Left lobe of liver (tissue), 2 donors: ENCODE data around the gene LIPT2. TPM values are rescaled to one million over a fixed set of nuclear protein-coding genes. Genes with fewer than 3 reads are reported as not detected.

ENCODE experiments used
- ATAC-seq: fragments of 200-7000 bp; cut with Tn5 transposase; one replicate; pipeline ENCODE4 v1.9.1; 2020; ENCODE audit warnings: mild to moderate bottlenecking, moderate library complexity
- DNase-seq: peaks from one replicate; pipeline ENCODE4 v3.0.0-alpha.2; 2020; ENCODE audit warnings: low spot score
- total RNA-seq: library from RNA; stranded (reverse); gene quantifications from one replicate; pipeline ENCODE4 v1.2.1, GENCODE V29; 2021
- donor health status: DM: no; HTN: no; CAD: no; lungs with moderate emphysema.
- donor health status: DM: no; HTN: yes; CAD: no.

The LIPT2 gene
- total RNA-seq, 1 donor from 2014 or later: 2.7 TPM

- ATAC-seq: peak; percentile 80
- DNase-seq: no peak
Measured at GRCh38 chr11:74466916-74467885, 26.3 kb downstream of the LIPT2 start, which contains the start of gene KCNE3. Gene KCNE3 (minus strand): TSS chr11:74467549. CDS start chr11:74457563, 9,986 bp downstream.

DNA sequence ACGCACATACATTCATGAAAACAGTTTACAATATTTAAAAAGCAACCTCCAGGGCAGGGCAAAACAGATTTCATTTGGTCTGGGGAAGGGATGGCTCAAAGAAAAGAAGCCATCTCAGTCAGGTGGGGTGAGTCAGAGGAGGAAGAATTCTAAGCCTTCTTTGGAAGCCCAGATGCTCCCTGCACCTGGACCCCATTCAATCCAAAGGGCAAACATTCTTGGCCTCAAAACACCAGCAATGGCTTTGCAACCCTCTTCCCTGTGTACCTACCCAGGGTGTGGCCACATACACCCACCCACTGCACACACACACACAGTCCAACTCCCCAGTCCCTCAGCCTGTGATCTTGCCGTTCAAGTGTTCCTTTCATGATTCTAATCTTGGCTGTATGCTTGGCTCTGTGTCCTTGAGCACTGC lies 28.2 kb downstream of the LIPT2 start:
- DNase-seq (no peak), ATAC-seq (no peak)

GRCh38 chr11:74464746-74465145 lies 28.8 kb downstream of the LIPT2 start:
- ATAC-seq: no peak
- DNase-seq: no peak

DNA sequence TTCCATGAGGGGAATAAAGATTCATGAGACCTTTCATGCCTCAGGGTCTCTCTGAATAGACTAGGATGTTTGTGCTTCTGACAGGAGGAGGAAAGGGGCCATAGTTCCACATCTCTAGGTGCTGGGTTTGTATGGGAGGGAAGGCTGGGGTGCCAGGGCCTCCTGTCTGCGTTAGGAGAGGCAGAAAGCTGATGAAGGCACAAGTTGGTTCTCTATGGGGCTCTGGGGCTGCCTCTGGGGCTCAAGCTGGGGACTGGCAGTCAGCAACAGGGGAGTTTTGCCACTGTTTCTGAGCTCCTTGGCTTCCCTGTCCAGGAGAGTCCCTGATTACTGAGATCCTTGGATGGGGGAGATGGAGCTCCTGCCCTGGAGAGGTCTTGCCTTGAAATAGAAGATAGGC lies 30.3 kb downstream of the LIPT2 start:
- ATAC-seq: no peak
- no peak for DNase-seq

- ATAC-seq (no peak), DNase-seq (no peak)
Measured at GRCh38 chr11:74462631-74463030, 30.9 kb downstream of the LIPT2 start.

- peak; percentile 82 for DNase-seq
Measured at GRCh38 chr11:74462009-74462408, 31.5 kb downstream of the LIPT2 start.

DNA sequence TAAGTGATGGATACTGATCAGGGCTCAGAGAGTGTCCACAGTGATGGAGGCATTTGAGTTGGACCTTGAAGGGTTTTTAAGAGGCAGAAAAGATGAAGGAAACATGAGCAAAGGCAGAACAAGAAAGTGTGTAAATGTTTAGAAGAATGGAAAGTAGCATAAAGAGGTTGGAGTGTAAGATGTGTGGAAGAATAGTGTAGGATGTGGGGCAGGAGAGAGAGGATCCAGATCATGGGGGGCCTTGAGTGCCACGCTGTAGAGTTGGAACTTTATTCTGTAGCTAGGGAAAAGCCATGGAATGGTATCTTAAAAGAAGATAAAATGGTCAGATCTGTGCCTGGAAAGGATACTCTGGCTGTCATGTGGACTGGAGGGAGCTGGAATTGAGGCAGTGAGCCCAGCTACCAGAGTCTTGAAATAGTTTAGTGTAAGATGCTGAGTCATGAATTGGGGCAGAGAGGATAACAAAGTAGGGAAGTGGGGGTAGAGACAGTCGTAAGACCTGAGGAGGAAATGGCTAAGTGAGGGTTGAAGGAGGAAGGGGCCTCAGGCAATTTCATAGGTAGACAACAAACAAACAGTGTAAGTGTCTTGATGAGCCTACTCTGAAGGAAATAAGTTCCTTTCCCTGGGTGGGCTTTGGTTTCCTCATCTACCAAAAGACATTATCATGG lies 32.9 kb downstream of the LIPT2 start:
- DNase-seq (no peak), ATAC-seq (peak; percentile 10)

More at GRCh38 chr11:74462009-74462408, 31.5 kb downstream of the LIPT2 start:
- peak; percentile 96 for ATAC-seq

DNA sequence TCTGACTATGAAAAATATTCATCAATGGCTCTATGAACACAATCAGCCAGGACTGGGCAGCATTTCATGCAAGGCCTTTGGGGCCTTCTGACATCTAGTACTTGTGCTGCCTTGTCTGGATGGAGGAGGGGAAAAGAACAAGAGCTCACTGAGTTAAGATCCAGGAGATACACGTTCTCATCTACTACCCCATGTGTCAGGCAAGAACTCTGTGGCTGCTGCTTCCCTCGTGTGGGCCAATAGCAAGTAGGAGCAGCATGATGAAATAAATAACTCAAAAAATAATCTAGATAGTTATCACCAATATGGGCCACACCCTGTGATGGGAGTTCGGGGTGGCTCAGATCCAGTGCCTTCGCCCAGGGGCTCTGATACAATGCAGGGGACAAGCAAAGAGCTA lies 33.5 kb downstream of the LIPT2 start:
- ATAC-seq (no peak), DNase-seq (no peak)

GRCh38 chr11:74459584-74459983 lies 33.9 kb downstream of the LIPT2 start:
- no peak for DNase-seq
- ATAC-seq: no peak

- no peak for ATAC-seq
- no peak for DNase-seq
Measured at GRCh38 chr11:74457356-74457755, 36.2 kb downstream of the LIPT2 start.

DNA sequence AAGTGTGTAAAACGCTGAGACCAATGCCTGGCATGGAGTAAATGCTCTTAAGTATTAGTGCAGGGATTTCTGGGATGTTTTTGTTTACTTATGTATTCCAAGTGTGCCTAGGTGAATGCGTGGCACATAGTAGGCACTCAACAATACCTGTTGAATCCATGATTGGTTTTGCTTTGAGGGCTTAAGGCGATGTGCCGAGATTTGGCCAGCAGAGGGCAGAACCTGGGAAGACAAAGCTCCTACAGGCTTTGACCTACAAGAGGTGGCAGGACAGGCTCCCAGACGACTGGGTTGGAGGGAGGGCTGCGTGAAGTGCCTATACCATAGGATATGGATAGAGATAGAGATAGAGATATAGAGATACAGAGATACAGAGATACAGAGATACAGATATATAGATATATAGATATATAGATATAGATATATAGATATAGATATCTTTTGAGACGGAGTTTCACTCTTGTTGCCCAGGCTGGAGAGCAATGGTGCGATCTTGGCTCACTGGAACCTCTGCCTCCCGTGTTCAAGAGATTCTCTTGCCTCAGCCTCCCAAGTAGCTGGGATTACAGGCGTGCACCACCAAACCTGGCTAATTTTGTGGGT lies 40.0 kb downstream of the LIPT2 start:
- DNase-seq (peak; percentile 71), ATAC-seq (peak; percentile 86)

DNA sequence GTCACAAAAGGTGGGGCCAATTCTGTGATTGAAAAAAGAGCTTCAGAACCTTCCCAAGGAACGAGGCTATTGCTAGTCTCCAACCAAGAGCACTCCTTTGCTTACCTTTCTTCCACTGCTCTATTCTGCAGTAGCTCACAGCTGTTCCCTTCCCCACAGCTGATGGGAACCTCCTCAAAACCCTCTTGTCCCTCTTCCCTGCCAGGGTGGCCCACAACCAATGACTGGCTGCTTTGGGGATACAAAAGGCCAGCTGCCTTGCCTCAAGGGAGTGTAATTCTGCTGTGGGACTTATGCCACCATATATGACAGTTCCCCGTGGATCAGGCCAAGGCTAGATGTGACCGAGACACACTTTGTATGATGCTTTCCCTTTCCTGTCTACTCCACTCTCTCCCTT lies 41.2 kb downstream of the LIPT2 start:
- ATAC-seq (no peak), DNase-seq (no peak)

GRCh38 chr11:74450318-74450717 lies 43.2 kb downstream of the LIPT2 start:
- no peak for ATAC-seq
- DNase-seq: no peak

DNA sequence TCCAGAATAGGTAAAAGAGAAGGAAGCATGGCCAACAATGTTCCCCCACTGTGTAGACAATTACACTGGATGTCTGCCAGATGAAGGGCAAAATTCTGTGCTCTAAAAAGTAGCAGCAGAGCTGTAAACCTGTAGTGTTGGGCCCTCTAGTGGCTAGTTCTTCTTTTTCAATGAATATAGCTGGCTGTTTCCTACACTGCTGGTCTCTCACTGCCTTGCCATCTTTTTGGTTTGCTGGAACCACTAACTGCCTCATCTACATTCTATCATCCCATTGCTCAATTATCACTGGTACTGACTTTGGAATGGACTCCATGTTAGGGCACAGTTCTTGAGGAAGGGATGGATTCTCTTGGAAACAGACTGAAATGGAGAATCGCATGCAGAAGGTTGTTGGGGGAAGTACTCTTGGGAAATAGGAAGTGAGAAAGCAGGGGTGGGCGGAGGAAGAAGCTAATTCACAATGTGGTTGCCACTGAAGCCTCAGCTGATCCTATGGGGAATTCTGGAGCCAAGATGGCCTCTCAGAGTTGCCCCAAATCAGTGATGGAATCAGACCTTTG lies 44.1 kb downstream of the LIPT2 start:
- ATAC-seq: peak; percentile 92
- no peak for DNase-seq

DNA sequence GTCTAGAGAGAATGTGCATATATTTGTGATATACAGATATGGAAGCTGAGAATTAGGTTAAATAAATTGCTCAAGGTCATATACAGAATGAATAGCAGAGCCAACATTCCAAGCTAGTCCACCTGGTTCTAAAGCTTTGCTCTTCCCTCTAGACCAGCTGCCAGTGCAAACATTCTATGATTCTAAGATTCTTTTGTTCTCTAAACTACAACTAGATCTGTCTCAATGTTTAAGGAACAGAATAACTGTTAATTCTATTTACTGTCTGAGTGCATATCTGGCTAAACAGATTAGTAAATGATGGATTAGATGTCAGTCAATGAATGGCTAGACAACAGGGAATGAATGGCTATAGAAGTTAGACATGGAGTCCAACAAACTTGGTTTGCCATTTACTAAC lies 45.8 kb downstream of the LIPT2 start:
- DNase-seq: no peak

DNA sequence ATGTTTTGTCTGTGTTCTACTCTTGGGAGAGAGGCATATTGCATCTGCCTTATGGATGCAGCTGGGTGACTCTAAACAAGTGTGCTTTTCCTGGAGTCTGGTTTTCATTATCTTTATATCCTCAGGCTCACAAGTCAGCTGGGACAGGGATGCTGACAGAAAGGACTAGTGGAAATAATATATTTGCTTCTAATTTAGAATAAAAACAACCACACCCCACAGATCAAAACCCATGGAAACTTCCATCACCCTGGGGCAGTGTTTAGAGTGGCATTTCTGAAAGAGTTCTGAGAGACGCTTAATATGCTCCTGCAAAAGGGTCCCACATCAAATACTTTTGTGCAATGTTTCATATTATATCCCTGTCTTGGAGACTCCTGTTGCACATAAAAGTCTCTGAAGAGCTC lies 47.0 kb downstream of the LIPT2 start:
- no peak for DNase-seq

More for the DNA sequence above, 45.8 kb downstream of the LIPT2 start:
- no peak for ATAC-seq

GRCh38 chr11:74444173-74444826 lies 49.2 kb downstream of the LIPT2 start:
- ATAC-seq: no peak

More for the DNA sequence above, 47.0 kb downstream of the LIPT2 start:
- no peak for ATAC-seq

GRCh38 chr11:74443071-74443864 lies 50.3 kb downstream of the LIPT2 start:
- DNase-seq (peak; percentile 67), ATAC-seq (peak; percentile 99)

More at GRCh38 chr11:74444173-74444826, 49.2 kb downstream of the LIPT2 start:
- no peak for DNase-seq

- ATAC-seq: no peak
- DNase-seq: no peak
Measured at GRCh38 chr11:74442636-74443035, 50.9 kb downstream of the LIPT2 start.
